Rectal smooth muscle tissue (tissue), 1 donor: ENCODE measurements around the gene DRAXIN.

Experiments used
- H3K27ac ChIP-seq: one replicate; pipeline ENCODE4 v1.7.0; 2013; ENCODE audit warnings: low read depth, low read length, inconsistent platforms
- H3K27me3 ChIP-seq: one replicate; pipeline ENCODE4 v1.7.0; 2013; ENCODE audit warnings: low read length; ENCODE audit not compliant: control insufficient read depth, insufficient read depth
- H3K36me3 ChIP-seq: one replicate; pipeline ENCODE4 v1.7.0; 2013; ENCODE audit warnings: low read length; ENCODE audit not compliant: control insufficient read depth, insufficient read depth
- H3K4me1 ChIP-seq: one replicate; pipeline ENCODE4 v1.7.0; 2013; ENCODE audit warnings: low read length; ENCODE audit not compliant: control insufficient read depth, insufficient read depth
- H3K4me3 ChIP-seq: one replicate; pipeline ENCODE4 v1.7.0; 2013; ENCODE audit warnings: low read length
- H3K9ac ChIP-seq: one replicate; pipeline ENCODE4 v1.7.0; 2013; ENCODE audit warnings: low read length

Gene DRAXIN

GRCh38 chr1:11708554-11709350, 17.2 kb downstream of the DRAXIN start:
- Histone ChIP-seq H3K27ac (no peak overlapping the region), H3K4me1 (no peaks in the 10 kb centered on the region), H3K27me3 (peaks cover 11% of the 10 kb centered on the region), H3K9ac (no peak overlapping the region), H3K36me3 (no peaks in the 10 kb centered on the region), H3K4me3 (no peak overlapping the region)

- no peak overlapping the region for H3K4me3 ChIP-seq
- H3K4me1 ChIP-seq = no peaks in the 10 kb centered on the region
- H3K27ac ChIP-seq = no peak overlapping the region
- H3K27me3 ChIP-seq = peaks cover 8% of the 10 kb centered on the region
- no peak overlapping the region for H3K9ac ChIP-seq
- H3K36me3 ChIP-seq = no peaks in the 10 kb centered on the region
Measured at GRCh38 chr1:11711490-11711889, 20.0 kb downstream of the DRAXIN start.

- Histone ChIP-seq H3K27ac (no peak overlapping the region), H3K4me3 (no peak overlapping the region), H3K27me3 (peaks cover 8% of the 10 kb centered on the region), H3K9ac (no peak overlapping the region), H3K36me3 (no peaks in the 10 kb centered on the region), H3K4me1 (no peaks in the 10 kb centered on the region)
Measured at GRCh38 chr1:11712285-11712684, 20.8 kb downstream of the DRAXIN start.

GRCh38 chr1:11713095-11713494, 21.6 kb downstream of the DRAXIN start:
- Histone ChIP-seq H3K4me3 (no peak overlapping the region), H3K9ac (no peak overlapping the region), H3K27ac (no peak overlapping the region), H3K4me1 (no peaks in the 10 kb centered on the region), H3K27me3 (peaks cover 2% of the 10 kb centered on the region), H3K36me3 (no peaks in the 10 kb centered on the region)

DNA sequence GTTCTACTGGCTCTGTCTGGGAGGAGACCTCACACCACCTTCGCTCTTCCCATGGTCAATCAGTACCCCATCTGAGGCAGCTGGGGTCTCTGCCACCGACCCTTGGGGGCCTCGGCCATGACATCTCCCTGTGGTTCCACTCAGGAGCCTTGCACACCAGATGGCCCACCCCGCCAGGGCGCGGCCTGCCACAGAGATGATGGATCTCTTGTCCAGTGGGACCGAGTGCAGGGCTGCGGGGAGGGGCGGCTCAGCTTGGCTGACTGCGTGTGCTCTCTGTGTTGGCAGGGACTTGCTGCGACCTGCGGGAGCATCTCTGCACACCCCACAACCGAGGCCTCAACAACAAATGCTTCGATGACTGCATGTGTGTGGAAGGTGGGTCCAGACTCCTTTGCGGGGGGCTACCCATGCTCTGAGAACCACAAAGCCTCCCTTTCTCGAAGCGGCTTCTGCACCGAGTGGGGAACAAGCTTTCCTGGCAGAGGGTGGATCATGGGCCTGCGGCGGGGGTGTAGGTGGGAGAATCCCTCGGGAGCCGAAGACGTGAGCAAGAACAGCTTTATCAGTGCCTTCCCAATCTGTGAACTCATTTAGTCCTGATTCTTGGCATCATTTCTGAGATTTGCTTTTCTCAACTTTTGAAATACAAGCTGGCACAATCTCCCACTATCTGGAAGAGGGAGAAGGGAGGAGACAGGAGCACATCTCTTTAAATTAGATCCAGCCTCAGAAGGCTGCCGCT, 23.5 kb downstream of the DRAXIN start:
- H3K27me3 ChIP-seq = no peaks in the 10 kb centered on the region
- H3K4me3 ChIP-seq = no peak overlapping the region
- H3K4me1 ChIP-seq = peaks cover 4% of the 10 kb centered on the region
- no peak overlapping the region for H3K9ac ChIP-seq
- H3K36me3 ChIP-seq = no peaks in the 10 kb centered on the region
- H3K27ac ChIP-seq = no peak overlapping the region

DNA sequence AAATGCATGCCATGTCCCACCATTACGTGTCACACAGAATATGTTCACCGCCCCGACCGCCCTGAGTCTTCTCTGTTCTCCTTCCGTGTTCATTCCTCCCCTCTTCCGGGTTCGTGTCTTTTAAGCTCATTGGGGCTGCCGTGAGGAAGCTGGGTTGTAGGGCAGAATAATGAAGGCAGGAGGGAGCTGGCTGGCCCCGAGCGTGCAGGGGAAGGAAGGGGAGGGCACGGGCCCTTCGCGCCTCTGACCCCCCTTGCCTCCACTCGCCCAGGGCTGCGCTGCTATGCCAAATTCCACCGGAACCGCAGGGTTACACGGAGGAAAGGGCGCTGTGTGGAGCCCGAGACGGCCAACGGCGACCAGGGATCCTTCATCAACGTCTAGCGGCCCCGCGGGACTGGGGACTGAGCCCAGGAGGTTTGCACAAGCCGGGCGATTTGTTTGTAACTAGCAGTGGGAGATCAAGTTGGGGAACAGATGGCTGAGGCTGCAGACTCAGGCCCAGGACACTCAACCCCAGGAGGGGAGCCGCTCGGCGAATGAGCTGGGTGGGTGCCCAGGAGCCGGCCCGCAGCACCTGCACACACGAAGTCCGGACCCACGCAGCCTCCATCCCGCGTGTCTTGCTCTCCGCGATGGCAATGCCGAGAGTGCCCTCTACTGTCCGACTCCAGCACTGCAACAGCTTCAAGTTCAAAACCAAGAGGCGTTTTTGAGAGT, 28.0 kb downstream of the DRAXIN start:
- no peak overlapping the region for H3K27ac ChIP-seq
- no peak overlapping the region for H3K9ac ChIP-seq
- H3K27me3 ChIP-seq = no peaks in the 10 kb centered on the region
- peak overlapping the region; percentile 62 for H3K4me3 ChIP-seq
- peaks cover 4% of the 10 kb centered on the region for H3K4me1 ChIP-seq
- H3K36me3 ChIP-seq = no peaks in the 10 kb centered on the region

- H3K27ac ChIP-seq = no peak overlapping the region
- H3K4me3 ChIP-seq = no peak overlapping the region
- no peaks in the 10 kb centered on the region for H3K27me3 ChIP-seq
- H3K36me3 ChIP-seq = no peaks in the 10 kb centered on the region
- peaks cover 4% of the 10 kb centered on the region for H3K4me1 ChIP-seq
- no peak overlapping the region for H3K9ac ChIP-seq
Measured at GRCh38 chr1:11720033-11720376, 28.5 kb downstream of the DRAXIN start.

DNA sequence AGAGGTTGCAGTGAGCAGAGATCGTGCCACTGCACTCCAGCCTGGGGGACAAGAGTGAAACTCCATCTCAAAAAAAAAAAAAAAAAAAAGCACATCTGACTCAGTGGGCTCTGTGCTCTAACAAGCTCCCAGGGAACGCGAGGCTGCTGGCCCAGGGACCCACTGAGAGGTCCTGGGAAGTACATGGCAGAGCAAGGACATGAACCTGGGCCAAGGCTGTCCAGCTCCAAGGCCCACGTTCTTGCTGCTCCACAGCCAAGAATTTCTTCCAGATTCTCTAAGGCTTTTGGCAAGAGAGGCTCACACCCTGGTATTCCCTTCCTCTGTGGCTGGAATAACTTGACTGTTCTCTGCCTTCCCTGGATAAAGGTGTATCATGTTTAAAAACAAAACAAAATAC, 29.0 kb downstream of the DRAXIN start:
- Histone ChIP-seq H3K27me3 (no peaks in the 10 kb centered on the region), H3K36me3 (no peaks in the 10 kb centered on the region), H3K4me1 (peaks cover 4% of the 10 kb centered on the region), H3K9ac (no peak overlapping the region), H3K27ac (no peak overlapping the region), H3K4me3 (no peak overlapping the region)

GRCh38 chr1:11721311-11721710, 29.8 kb downstream of the DRAXIN start:
- Histone ChIP-seq H3K27me3 (no peaks in the 10 kb centered on the region), H3K27ac (no peak overlapping the region), H3K9ac (no peak overlapping the region), H3K4me1 (peaks cover 4% of the 10 kb centered on the region), H3K36me3 (no peaks in the 10 kb centered on the region), H3K4me3 (no peak overlapping the region)

- Histone ChIP-seq H3K27ac (no peak overlapping the region), H3K9ac (no peak overlapping the region), H3K36me3 (no peaks in the 10 kb centered on the region), H3K27me3 (no peaks in the 10 kb centered on the region), H3K4me3 (no peak overlapping the region), H3K4me1 (peaks cover 4% of the 10 kb centered on the region)
Measured at GRCh38 chr1:11722538-11722937, 31.0 kb downstream of the DRAXIN start.

- Histone ChIP-seq H3K36me3 (no peaks in the 10 kb centered on the region), H3K9ac (no peak overlapping the region), H3K27me3 (no peaks in the 10 kb centered on the region), H3K27ac (no peak overlapping the region), H3K4me3 (no peak overlapping the region), H3K4me1 (no peaks in the 10 kb centered on the region)
Measured at GRCh38 chr1:11725616-11726015, 34.1 kb downstream of the DRAXIN start.

DNA sequence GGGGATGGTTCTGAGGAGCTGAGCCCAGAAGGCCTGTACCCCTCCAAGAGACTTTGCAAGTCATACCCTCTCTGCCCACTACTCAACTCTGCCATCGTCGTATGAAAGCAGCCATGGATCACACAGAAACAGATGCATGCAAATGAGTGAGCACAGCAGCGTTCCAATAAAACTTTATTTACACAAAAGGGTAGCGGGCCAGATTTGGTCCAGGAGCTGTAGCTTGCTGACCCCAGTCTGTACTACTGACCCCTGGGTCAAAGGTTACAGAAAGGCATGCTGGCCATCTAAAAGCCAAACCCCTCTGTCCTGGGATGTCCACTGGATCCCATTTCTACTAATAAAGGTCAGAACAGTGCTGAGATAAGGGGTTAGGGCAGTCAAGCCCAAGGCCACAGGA, 35.6 kb downstream of the DRAXIN start:
- no peaks in the 10 kb centered on the region for H3K27me3 ChIP-seq
- no peak overlapping the region for H3K9ac ChIP-seq
- H3K4me1 ChIP-seq = peaks cover 7% of the 10 kb centered on the region
- H3K4me3 ChIP-seq = no peak overlapping the region
- H3K36me3 ChIP-seq = no peaks in the 10 kb centered on the region
- H3K27ac ChIP-seq = no peak overlapping the region
